GM12878 (cell line): Measurements from ENCODE around the gene TCOF1. TPM values are rescaled to one million over a fixed set of nuclear protein-coding genes. Genes with fewer than 3 reads are reported as not detected.

Source experiments
- ATAC-seq: fragments of 200-7000 bp; cut with Tn5 transposase; 3 replicates; pipeline ENCODE4 v1.9.1; 2020; ENCODE audit warnings: mild to moderate bottlenecking, moderate library complexity
- BruUV-seq: library from RNA; stranded (reverse); fragments of 400-500 nt; replicated peaks from 2 replicates; lab custom pipeline; 2021; lab: Mats Ljungman, UMichigan
- CTCF ChIA-PET: fragments of 300-600 bp; sonication (Branson Sonifier 250); formaldehyde crosslinking; extraction: SDS; loops from one replicate; lab custom pipeline; 2021; ENCODE audit warnings: inconsistent platforms; lab: Yijun Ruan, JAX
- POLR2A ChIA-PET: fragments of 350-600 bp; formaldehyde crosslinking; extraction: SDS; loops from one replicate; lab custom pipeline; 2021; ENCODE audit warnings: inconsistent platforms; lab: Charles Lee
- RAD21 ChIA-PET: fragments of 300-600 bp; sonication (Branson Sonifier 250); formaldehyde crosslinking; loops from one replicate; lab custom pipeline; 2023; ENCODE audit warnings: antibody characterized with exemption; ENCODE audit not compliant: unreplicated experiment; lab: Charles Lee
- SMC1A ChIA-PET: fragments of 300-600 bp; sonication (Branson Sonifier 250); formaldehyde crosslinking; loops from one replicate; lab custom pipeline; 2023; ENCODE audit not compliant: unreplicated experiment, uncharacterized antibody; lab: Charles Lee
- DNase-seq: peaks from one replicate; pipeline ENCODE4 v3.0.0-alpha.2; 2011; ENCODE audit warnings: low read depth, low spot score
- FAIRE-seq: peaks from 3 replicates; lab custom pipeline; 2011; peaks lifted over from hg19 to GRCh38; lab: Jason Lieb, UNC
- H2AFZ ChIP-seq: 2 replicates; pipeline ENCODE4 v1.6.0; 2011; ENCODE audit warnings: low read depth, low read length, control low read depth; ENCODE audit not compliant: control insufficient read depth
- H3K27ac ChIP-seq: 2 replicates; pipeline ENCODE4 v1.5.1; 2011; ENCODE audit warnings: control low read depth; ENCODE audit not compliant: control insufficient read depth, insufficient read depth
- H3K27me3 ChIP-seq, 2 experiments: replicated peaks in 1 of 2; 2 replicates each; pipeline versions ENCODE4 v1.6.0 to v1.6.1; 2011; ENCODE audit warnings: low read length in 1 of 2; ENCODE audit not compliant: control insufficient read depth in 2 of 2, insufficient read depth in 2 of 2
- H3K36me3 ChIP-seq, 2 experiments: 2 replicates each; pipeline ENCODE4 v1.5.1; 2011; ENCODE audit warnings: low read length in 1 of 2; ENCODE audit not compliant: control insufficient read depth in 2 of 2, insufficient read depth in 2 of 2
- H3K4me1 ChIP-seq: 2 replicates; pipeline ENCODE4 v1.6.1; 2011; ENCODE audit warnings: mild to moderate bottlenecking, low read length, moderate library complexity, mixed read lengths; ENCODE audit not compliant: control insufficient read depth, insufficient read depth
- H3K4me2 ChIP-seq: 2 replicates; pipeline ENCODE4 v1.6.0; 2011; ENCODE audit warnings: control low read depth; ENCODE audit not compliant: control insufficient read depth, insufficient read depth
- H3K4me3 ChIP-seq: fragments of 200-600 bp; sonication (generic); 2 replicates; pipeline ENCODE4 v1.5.1; 2016
- H3K79me2 ChIP-seq: 2 replicates; pipeline ENCODE4 v1.6.0; 2011; ENCODE audit warnings: low read length; ENCODE audit not compliant: control insufficient read depth, insufficient read depth
- H3K9ac ChIP-seq: 2 replicates; pipeline ENCODE4 v1.8.0; 2011; ENCODE audit warnings: low read length, control low read depth, mixed read lengths; ENCODE audit not compliant: control insufficient read depth, insufficient read depth
- H3K9me3 ChIP-seq: replicated peaks from 3 replicates; pipeline ENCODE4 v1.5.1; 2011; ENCODE audit warnings: mild to moderate bottlenecking, low read length; ENCODE audit not compliant: control insufficient read depth, insufficient read depth
- H4K20me1 ChIP-seq: 2 replicates; pipeline ENCODE4 v1.6.0; 2011; ENCODE audit not compliant: control insufficient read depth, insufficient read depth
- BACH1 ChIP-seq: fragments of 450-650 bp; IDR thresholded peaks from 2 replicates; pipeline ENCODE4 v1.6.1; 2017; ENCODE audit warnings: mild to moderate bottlenecking, borderline replicate concordance
- CHD2 ChIP-seq: IDR thresholded peaks from 2 replicates; pipeline ENCODE4 v1.6.1; 2011; ENCODE audit warnings: low read depth, low read length, improper control_type of control experiment, borderline replicate concordance
- CREB1 ChIP-seq: IDR thresholded peaks from 2 replicates; pipeline ENCODE4 v1.6.1; 2012; ENCODE audit warnings: low read depth, mild to moderate bottlenecking, inconsistent platforms
- FOXK2 ChIP-seq: fragments of 450-650 bp; IDR thresholded peaks from 2 replicates; pipeline ENCODE4 v1.6.1; 2017; ENCODE audit warnings: mild to moderate bottlenecking, moderate library complexity
- MTA3 ChIP-seq: IDR thresholded peaks from 2 replicates; pipeline ENCODE4 v1.6.1; 2012; ENCODE audit warnings: low read length, inconsistent platforms, borderline replicate concordance
- NR2C1 ChIP-seq: fragments of 450-650 bp; IDR thresholded peaks from 2 replicates; pipeline ENCODE4 v1.6.1; 2017; ENCODE audit warnings: antibody characterized with exemption, mild to moderate bottlenecking, moderate library complexity
- POLR2AphosphoS2 ChIP-seq: IDR thresholded peaks from 2 replicates; pipeline ENCODE4 v1.6.1; 2011; ENCODE audit warnings: low read depth, mild to moderate bottlenecking, low read length, improper control_type of control experiment, moderate library complexity
- RELA ChIP-seq: fragments of 450-650 bp; IDR thresholded peaks from 2 replicates; pipeline ENCODE4 v1.8.0; 2014; ENCODE audit warnings: borderline replicate concordance; ENCODE audit not compliant: partially characterized antibody
- SP1 ChIP-seq: IDR thresholded peaks from one replicate; pipeline ENCODE4 v1.6.1; 2011; ENCODE audit warnings: low read depth, low read length
- YBX1 ChIP-seq: fragments of 450-650 bp; IDR thresholded peaks from 2 replicates; pipeline ENCODE4 v1.6.1; 2016; ENCODE audit warnings: antibody characterized with exemption
- YY1 ChIP-seq: IDR thresholded peaks from 2 replicates; pipeline ENCODE4 v1.6.1; 2011; ENCODE audit warnings: low read depth, mild to moderate bottlenecking, low read length
- WGBS: methylation state at CpG from one replicate; pipeline ENCODE4 v1.1.6; 2016; ENCODE audit warnings: low lambda C conversion rate; ENCODE audit not compliant: insufficient replicate concordance, insufficient coverage; ENCODE audit errors: missing lambda C conversion rate; 5-methylcytosine and 5-hydroxymethylcytosine counted together
- in situ Hi-C: fragments of 300-500 bp; cut with MboI; formaldehyde crosslinking; loops from 9 replicates; pipeline ENCODE4 v1.14.3; 2018; ENCODE audit warnings: mixed read lengths
- intact Hi-C: fragments of 100-400 bp; cut with micrococcal nuclease; formaldehyde crosslinking; loops from one replicate; pipeline ENCODE4 v1.14.2; 2022; ENCODE audit not compliant: unreplicated experiment
- polyA plus RNA-seq, 11 experiments: library from polyadenylated mRNA; depleted of rRNA in 4 of 11; unstranded in 6 of 11; stranded (reverse) in 5 of 11; fragments of >200 nt; fragmentation: Nextera tagmentation in 4 of 11; fragmentation: Illumina TruSeq in 1 of 11; extraction: Ambion mirVana in 4 of 11; extraction: Trizol in 1 of 11; gene quantifications; 1 replicate in 1 of 11; 2 replicates in 10 of 11; pipeline versions ENCODE4 v1.2.1 to v1.2.3, GENCODE V29; 2011 to 2016; ENCODE audit warnings: inconsistent platforms in 2 of 11, missing spikeins in 2 of 11, low read depth in 1 of 11
- total RNA-seq, 4 experiments: library from RNA; depleted of rRNA in 3 of 4; stranded (reverse); fragments of >200 nt in 3 of 4; fragmentation: Illumina TruSeq in 1 of 4; extraction: Trizol in 1 of 4; gene quantifications; 2 replicates each; pipeline versions ENCODE4 v1.2.1 to v1.2.3, GENCODE V29; 2013 to 2021
- TF ChIP-seq, protein P1 (sequence below): IDR thresholded peaks from 2 replicates; pipeline ENCODE4 v1.6.1; 2011; ENCODE audit warnings: borderline replicate concordance, low read depth, mild to moderate bottlenecking, moderate library complexity, mixed read lengths, low read length; ENCODE audit not compliant: insufficient read depth; ENCODE audit errors: extremely low read length

TCOF1 gene
- total and polyA plus RNA-seq, 10 of the 15 experiments (the other 5 are each of a cell fraction or from before 2014, with no cell fraction given): 8.7 to 83.9 (median 38.9) TPM

DNA sequence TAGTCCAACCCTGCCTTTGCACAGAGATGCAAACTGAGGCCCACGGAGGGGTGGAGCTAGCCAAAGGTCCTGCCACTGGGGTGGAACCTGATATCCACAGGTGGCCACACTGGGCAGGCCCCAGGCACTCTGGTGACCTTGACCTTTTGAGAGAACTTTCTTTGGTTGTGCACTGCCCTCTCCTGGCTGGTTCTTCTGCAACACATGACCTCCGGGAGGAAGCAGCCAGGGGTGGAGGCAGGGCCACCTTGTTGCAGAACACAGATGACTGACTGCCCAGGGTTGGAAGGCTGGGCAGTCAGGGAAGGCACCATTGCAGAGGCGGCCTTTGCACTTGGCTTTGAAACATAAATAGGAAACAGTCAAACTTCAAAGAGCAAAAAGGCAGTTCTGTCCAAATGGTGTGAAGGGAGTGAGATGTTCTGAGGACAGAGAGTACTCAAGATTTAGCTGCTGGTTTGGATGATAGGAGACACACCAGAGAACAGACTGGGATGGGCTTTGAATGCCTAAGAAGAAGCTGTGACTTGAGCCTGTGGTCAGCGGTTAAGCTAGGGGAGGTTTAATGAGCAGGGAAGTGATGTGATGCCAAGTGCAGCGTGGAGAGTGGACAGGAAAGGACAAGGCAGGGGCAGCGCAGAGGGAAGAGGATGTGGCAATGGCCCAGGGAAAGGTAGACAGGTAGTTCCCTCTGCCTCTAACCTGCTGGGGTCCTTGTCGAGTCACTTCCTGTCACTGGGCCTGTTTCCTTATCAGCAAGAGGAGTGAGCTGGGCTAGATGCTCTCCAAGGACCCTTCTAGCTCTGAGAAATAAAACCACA is 6.8 kb upstream of the TCOF1 start (continued):
- peak; percentile 67; the same call in 1 of the 2 replicates for TF ChIP-seq NR2C1
- no peak for TF ChIP-seq BACH1
- TF ChIP-seq, protein P1, sequence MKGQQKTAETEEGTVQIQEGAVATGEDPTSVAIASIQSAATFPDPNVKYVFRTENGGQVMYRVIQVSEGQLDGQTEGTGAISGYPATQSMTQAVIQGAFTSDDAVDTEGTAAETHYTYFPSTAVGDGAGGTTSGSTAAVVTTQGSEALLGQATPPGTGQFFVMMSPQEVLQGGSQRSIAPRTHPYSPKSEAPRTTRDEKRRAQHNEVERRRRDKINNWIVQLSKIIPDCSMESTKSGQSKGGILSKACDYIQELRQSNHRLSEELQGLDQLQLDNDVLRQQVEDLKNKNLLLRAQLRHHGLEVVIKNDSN: peak; percentile 57
- TF ChIP-seq CREB1: no peak
- TF ChIP-seq YY1: peak; percentile 44; the same call in 1 of the 2 replicates
- TF ChIP-seq FOXK2: no peak
- no peak for TF ChIP-seq SP1
- 0 out of 2 replicates have a peak, but pooled peaks have one; percentile 37 for TF ChIP-seq CHD2

DNA sequence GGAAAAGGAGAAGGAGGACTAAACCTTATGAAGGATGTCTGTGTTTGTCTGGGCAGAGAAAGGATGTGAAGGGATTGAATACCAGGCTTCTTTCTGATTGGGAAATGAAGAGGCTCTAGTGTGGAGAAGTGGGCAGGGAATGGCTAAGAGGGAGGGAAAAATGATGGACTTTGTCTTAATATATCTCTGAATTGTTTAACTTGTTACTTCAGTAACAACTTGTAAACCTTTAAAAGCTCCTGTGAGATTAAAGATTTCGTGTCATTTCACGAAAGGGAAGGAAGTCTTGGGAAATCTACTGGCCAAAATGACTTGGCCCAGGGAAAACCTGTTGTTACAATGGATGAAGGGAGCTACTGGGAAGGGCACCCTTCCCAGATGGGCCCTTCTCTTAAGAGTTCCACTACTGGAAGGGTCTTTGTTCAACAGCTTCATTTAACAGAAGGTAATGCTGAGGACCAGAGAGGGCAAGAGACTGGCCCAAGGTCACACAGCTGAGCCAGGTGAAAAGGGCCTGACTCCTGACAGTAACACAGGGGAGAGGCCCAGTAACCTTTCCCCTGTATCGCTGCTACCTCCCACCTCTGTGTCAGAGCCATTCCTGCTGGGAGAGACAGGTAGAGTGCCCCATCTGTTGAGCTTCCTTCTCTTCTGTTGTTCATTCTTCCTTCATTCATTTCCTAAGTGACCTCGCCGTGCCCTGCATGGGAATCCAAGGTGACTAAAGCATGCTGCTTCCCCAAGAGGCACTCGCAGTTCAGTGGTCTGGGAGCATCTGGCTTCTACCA is 5.1 kb upstream of the TCOF1 start:
- SMC1A ChIA-PET: interaction anchor here (0.6 to 1.9 kb wide), 2 partner anchors 8 to 763 kb away, joined by 3 to 7 read pairs; no protein-coding TSS in a partner anchor
- Histone ChIP-seq H4K20me1 (no peaks in the 10 kb centered on the region), H3K4me3 (no peak overlapping the region), H3K36me3 (no peaks in the 10 kb centered on the region), H3K27ac (no peak overlapping the region), H3K27me3 (no peaks in the 10 kb centered on the region), H2AFZ (no peak overlapping the region), H3K9ac (no peak overlapping the region), H3K4me2 (no peak overlapping the region), H3K79me2 (no peaks in the 10 kb centered on the region), H3K4me1 (peaks cover 8% of the 10 kb centered on the region), H3K9me3 (no peaks in the 10 kb centered on the region)
- DNase-seq (no peak), ATAC-seq (no peak), FAIRE-seq (peak; percentile 31)
- RAD21 ChIA-PET: interaction anchor here (2.1 kb wide), 1 partner anchor 84 kb away, joined by 6 read pairs; no protein-coding TSS in a partner anchor
- no peak for TF ChIP-seq YBX1
- TF ChIP-seq MTA3: no peak
- no peak for TF ChIP-seq POLR2AphosphoS2
- no peak for TF ChIP-seq RELA
- in situ Hi-C loops: no loop called here
- 61% methylated on average over 6 of the region's 6 CpGs for WGBS
- CTCF ChIA-PET: interaction anchor here (1.0 to 5.1 kb wide), 7 partner anchors 9 to 361 kb away, joined by 3 to 27 read pairs (median 5); no protein-coding TSS in a partner anchor
- no TSS peak for BruUV-seq
- POLR2A ChIA-PET: no interaction called here
- intact Hi-C loops: loop anchor here (10.0 kb wide), 1 partner anchor 82 kb away; no protein-coding TSS in a partner anchor
